Activated naive CD4-positive, alpha-beta T cell treated with Interleukin-2 at 50 U/mL for 16 hours (primary cell): ENCODE data around the gene PLAGL2.

Source experiments
- DNase-seq: peaks from one replicate; pipeline ENCODE4 v3.0.0-alpha.2; 2020

Gene PLAGL2

DNA sequence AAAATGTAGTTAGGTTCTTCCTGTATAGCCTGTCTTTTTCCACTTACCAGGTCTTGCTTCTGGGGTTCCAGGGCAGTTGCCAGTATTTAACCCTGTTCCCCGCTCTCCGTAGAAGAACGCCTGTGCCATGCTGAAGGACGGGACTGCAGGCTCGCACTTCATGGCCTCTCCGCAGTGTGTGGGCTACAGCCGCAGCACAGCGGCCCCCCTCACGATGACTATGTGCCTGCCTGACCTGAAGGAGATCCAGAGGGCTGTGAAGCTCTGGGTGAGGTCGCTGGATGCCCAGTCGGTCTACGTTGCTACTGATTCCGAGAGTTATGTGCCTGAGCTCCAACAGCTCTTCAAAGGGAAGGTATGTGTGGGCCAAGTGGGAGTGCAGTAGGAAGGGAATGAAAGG is 23.2 kb upstream of the PLAGL2 start:
- no peak for DNase-seq

DNA sequence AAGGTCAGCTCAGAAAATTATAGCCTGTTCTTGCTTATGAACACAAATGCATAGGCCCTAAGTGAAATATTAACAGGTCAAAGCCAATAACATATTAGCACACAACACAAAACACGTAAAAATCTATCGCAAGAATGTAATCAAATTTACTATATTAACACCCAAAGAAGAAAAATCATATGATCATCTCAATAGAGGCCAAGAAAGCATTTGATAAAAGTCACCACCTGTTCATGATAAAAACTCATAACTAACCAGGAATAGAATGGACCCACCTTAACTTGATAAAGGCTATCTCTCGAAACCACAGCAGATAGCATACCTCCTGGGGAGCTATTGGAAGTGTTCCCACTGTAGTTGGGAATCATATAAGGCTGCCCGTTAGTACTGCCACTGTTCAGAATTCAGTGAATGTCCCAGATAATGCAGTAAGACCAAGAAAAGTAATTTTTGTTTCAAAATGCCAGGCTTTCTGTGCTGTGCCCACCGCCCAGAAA is 21.8 kb upstream of the PLAGL2 start:
- DNase-seq = no peak

DNA sequence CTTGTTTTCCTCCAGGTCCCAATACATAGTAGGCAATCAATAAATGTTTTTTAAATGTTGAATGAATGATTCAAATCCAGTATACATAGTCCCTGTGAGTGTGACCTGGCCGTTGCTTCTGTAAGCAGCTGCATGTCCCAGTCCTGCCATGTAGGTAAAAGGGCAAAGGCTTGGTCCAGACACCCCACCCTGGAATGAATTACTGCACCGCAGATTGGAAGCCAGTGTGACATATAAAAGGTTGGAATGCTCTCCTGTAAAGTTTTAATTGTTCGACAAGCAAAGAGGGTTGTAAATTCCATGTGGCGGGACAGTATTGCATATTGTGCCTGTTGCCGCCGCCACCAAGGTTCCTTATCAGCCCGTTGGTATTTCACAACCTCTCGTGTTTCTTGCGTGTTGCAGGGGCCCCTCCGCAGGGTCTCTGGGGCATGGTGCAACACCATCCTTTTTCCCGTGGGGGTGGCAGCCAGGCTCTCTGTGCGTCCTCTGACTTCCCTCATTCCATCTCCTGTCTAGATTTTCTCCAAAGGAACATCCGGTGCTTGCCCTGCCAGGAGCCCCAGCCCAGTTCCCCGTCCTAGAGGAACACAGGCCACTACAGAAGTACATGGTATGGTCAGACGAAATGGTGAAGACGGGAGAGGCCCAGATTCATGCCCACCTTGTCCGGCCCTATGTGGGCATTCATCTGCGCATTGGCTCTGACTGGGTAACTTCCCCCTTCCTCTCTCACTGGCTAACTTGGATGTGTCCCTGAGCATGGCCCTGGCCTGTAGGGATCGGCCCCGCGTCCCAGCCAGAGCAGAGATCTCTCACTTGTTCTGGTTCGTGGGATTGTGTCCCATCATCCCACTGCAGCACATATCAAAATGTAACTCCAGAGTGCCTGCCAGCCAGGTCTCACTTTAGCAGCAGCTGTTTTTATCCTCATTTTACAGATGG is 20.5 kb upstream of the PLAGL2 start:
- DNase-seq = no peak

DNA sequence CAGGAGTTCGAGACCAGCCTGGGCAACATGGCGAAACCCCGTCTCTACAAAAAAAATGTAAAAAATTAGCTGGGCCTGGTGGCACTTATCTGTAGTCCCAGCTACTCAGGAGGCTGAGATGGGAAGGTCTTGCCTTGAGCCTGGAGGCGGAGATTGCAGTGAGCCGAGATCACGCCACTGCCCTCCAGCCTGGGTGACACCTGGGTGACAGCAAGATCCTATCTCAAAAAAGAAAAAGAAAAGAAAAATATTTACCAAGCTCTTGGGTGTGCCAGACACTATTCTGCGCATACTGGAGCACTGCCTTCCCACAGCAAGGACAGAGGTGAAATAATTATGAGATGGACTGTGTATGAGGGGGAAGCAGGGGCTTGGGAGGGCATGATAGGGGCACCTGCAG is 19.8 kb upstream of the PLAGL2 start:
- no peak for DNase-seq

DNA sequence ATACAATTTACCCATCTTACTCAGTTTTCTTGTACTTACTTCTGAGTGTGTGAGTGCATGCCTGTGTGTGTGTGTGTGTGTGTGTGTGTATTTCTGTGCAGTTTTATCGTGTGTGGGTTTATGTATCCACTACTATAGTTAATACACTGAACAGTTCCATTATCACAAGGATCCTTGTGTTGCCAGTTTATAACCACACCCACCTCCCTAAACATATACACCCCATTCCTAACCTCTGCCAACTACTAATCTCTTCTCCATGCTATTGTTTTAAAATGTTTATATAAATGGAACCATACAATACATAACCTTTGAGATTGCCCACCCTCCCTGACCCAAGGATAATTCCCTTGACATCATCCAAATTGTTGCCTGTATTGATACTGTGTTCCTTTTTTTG is 18.8 kb upstream of the PLAGL2 start:
- DNase-seq = no peak

DNA sequence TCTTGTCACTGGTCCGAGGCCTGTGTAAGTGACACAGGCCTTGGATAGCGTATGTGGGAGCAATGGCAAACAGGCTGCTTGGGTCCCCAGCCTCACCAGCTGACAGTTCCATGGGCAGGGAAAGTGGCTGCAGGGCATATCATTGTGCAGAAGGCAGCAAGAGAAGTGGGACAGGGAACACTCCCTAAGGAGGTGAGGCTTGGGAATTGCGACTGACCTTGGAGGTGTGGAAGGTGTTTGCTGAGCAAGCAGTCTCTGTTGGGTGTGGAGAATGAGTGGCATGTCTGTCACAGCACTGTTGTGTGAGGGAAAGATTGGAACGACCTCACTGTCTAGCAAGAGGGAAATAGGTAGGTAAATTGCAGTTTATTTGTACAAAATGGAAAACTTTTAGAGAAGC is 16.9 kb upstream of the PLAGL2 start:
- DNase-seq = no peak

DNA sequence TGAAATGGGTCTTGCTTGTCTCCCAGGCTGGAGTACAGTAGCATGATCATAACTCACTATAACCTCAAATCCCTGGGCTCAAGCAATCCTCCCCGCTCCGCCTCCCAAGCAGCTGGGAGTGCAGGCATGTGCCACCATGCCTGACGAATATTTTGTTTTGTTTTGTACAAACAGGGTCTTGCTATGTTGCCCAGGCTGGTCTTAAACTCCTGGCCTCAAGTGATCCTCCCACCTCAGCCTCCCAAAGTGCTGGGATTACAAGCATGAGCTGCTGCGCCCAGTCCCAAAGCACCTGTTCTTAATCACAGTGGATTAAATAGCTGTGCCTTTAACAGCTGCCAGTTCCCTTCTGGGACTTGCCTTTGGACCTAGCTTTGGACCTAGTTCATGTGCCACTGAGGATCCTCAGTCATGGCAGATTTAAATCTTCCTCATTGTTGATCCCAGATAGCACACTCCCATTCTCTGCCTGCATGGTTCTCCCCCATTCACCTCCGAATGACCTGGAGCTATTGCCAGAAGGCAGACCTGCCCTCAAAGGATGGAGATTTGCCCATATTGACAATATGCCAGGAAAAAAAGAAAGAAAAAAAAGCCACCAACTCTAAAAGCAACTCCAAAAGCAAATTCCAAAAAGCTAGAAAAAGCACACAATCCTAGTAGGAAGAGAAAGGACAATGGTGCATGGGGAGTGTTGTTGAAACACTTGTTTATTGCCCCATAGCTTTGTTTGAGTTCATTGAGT is 10.8 kb upstream of the PLAGL2 start:
- no peak for DNase-seq

DNA sequence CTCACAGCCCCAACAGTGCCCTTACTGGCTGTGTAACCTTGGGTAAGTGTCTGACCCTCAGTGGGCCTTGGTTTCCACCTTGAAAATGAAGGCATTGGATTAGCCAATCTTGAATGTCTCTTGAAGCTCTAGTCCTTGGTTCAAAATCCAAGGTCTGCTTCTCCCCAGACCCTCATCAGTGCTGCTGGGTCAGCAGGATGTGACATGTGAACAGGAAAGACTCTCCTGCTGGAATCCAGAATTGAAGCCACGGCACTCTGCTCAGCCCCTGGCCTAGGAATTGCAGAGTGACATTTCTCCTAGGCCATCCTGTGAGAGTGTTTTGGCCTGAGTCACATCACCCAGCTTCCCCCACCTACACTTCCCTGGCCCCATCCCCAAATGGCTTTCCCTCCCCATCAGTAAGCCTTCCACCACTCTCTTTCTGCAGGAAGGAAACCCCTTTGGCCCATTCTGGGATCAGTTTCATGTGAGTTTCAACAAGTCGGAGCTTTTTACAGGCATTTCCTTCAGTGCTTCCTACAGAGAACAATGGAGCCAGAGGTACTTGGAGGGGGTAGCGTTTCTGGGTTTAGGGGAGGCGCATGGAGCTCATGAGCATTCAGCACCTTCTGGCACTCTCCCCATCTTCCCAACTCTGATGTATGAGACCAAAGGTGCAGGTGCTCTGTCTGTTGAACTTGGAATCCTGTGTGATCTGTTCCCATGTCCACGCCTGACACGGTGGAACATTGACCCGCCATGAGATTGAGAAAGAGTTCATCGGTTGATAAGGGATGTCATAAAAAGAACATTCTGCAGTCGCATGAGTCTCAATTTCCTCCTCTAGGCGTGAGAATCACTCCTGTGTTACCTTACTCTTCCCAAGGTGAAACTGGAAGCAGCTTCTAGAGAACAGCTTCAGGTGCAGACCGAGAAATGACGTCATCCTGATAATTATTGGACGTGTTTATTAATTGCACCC is 8.9 kb upstream of the PLAGL2 start:
- no peak for DNase-seq

DNA sequence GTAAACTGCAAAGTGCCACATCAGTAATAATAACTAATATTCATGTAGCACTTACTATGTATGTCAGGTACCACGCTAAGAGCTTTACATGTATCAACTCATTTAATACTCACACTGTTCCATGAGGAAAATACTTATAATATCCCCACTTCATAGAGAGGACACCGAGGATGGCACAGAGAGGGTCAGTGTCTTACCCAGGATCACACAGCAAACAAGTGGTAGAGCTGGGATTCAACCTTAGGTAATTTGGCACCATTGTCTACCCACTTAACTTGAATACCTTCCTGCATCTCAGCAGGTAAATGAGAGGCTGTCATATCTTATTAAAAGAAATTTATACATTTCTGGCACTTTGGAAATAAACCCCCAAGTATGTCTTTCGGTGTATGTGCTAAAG is 8.2 kb upstream of the PLAGL2 start:
- DNase-seq = no peak

DNA sequence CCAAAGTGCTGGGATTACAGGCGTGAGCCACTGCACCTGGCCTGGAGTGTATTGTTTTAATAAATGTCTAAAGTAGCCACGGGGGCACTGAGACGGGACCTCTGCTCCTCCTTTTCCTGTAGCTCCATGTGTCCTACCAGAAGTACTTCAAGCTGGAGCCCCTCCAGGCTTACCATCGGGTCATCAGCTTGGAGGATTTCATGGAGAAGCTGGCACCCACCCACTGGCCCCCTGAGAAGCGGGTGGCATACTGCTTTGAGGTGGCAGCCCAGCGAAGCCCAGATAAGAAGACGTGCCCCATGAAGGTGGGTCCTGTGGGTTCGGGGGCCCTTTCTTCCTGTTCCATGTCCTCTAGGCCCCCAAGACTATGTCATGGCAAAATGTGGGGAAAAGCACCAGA is 7.6 kb upstream of the PLAGL2 start:
- no peak for DNase-seq

DNA sequence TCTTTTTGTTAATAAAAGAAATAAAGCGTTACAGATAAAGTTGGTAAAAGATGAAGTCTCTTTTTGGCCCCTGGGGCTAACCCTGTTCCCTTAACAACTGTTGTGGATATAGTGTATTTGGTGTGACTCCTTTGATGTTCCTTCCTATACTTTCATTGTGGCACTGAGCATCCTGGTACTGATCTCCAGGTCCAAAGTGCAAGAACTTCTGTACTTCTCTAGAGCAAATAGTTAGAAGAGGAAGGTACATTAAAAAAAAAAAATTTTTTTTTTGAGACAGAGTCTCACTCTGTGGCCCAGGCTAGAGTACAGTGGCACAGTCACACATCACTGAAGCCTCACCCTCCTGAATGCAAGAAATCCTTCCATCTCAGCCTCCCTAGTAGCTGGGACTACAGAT is 6.3 kb upstream of the PLAGL2 start:
- no peak for DNase-seq

DNA sequence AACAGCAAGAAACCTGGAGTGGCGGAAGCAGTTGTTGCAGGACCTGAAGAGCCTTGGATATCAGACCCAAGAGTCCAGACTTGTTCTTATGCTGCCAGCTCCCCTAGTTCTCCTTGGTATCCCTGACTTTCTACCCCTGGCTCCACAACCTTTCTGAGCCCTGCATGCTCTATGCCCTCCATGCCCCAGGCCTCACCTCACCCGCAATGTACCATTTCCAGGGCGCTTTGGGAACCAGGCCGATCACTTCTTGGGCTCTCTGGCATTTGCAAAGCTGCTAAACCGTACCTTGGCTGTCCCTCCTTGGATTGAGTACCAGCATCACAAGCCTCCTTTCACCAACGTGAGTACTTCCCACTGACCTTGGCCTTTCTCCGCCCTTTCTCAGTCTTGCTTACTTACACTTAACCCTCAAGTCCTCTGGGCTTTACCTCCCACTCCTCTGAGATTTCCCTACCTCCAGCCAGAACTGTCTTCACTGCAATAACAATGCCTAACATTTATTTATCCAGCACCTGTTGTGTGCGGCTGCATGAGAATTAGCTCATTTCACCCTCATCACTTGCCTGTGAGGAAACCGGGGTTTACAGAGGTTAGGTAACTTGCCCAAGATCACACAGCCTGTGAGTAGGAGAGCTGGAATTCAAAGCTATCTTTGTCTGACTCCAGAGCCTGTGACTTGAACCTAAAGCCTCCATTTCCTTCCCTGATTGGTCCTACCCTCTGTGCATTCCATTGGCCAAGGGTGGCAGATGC is 2.5 kb upstream of the PLAGL2 start:
- no peak for DNase-seq

DNA sequence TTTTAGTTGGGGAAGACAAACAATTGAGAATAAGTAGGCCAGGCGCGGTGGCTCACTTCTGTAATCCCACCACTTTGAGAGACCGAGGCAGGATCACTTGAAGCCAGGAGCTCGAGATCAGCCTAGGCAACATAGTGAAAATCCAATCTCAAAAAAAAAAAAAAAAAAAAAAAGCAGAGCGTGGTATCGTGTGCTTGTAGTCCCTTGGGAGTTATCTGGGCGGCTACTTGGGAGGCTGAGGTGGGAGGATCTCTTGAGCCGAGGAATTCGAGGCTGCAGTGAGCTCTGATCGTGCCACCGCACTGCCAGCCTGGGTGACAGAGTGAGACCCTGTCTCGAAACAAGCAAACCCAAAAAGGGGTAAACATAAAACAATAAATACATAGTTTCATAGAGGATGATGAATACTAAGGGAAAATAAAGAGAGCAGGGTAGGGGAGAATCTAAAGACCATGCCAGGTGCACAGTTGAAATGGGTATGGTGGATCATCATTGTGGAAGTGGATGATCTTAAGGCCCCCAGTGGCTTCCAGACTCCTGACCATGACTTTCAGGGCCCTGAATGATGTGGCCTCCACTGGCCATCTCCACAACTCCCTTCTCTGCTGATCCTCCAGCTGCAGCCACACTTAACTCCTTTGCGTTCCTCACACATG is 1.1 kb upstream of the PLAGL2 start:
- DNase-seq = no peak

DNA sequence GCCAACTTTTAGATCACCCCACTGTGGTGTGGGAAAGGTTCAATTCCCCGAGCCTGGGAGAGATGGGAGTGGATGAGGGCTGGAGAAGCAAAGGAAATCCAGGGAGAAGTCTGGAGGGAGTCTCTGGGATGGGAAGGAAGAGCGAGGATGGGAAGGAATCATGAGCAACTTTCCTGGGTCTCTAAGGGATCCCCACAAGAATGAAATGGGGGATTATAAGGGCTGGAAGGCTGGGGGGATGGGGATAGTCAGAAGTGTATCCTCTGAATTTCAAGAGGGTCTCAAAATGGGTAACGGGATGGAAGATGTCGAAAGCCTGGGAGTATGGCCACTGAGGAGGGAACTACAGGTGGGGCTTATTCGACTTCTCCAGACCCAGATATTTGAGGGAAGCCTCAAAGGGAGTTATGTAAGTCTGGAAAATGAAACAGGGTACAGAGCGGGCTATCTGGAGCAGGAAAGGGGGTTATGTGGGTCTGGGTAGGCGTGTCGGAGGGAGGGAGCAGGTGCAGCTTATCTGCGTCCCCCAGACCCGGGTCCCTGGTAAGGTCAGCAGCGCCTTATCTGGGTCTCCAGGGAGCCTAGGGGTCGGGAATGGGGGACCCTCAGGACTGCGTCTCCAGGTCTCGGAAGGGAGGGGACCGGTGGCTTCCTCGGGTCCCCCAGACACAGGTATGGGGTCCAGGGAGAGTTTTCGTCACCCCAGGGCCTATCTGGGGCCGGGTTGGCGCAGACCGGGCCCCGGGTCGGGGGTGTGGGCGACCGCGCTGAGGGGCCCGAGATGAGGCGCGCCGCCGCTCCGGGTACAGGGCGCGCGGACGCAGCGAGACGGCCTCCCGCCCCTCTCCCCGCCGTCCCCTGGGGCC is 550 bp downstream of the PLAGL2 start:
- DNase-seq = peak; percentile 40

DNA sequence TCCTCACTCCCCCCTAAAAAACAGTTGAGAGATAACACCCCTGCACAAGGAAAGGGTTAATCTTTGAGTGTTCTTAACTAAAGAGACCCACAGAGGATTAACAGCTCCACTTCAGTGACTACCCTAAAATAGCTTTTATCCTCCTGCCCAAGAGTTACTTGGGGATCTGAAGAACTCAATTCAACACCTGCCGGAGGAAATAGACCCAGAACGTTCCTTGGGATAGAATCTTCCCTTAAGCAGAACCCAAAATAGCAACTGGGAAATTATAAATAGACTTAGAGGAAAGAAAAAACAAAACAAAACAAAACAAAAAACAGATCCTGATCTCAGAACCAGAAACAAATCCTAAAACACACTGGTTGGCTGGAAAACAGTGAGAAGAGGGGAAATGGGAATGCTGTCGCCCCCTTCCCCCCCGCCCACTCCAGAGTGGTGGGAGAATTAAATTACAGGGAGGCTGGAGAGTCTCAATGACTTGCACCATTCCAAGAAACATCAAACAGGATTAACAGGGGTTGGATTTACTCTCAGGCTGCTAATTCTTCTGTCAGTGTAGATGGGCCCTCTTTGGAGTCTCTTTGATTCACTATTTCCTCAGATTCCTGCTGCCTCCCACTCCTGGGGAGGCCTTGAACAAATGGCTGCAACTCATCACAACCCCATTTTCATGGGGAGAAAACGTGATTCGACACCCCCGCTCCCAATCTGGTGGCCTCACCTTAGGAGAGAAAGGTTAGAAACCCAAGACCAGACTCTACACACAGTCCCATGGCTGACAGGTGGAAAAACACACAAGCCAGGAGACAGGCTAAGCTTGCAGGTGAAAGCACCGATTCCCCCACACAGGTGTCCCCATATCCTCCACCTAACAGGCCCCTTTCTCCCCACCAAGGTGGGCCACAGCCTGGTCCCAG is 1.4 kb downstream of the PLAGL2 start:
- peak; percentile 42 for DNase-seq

DNA sequence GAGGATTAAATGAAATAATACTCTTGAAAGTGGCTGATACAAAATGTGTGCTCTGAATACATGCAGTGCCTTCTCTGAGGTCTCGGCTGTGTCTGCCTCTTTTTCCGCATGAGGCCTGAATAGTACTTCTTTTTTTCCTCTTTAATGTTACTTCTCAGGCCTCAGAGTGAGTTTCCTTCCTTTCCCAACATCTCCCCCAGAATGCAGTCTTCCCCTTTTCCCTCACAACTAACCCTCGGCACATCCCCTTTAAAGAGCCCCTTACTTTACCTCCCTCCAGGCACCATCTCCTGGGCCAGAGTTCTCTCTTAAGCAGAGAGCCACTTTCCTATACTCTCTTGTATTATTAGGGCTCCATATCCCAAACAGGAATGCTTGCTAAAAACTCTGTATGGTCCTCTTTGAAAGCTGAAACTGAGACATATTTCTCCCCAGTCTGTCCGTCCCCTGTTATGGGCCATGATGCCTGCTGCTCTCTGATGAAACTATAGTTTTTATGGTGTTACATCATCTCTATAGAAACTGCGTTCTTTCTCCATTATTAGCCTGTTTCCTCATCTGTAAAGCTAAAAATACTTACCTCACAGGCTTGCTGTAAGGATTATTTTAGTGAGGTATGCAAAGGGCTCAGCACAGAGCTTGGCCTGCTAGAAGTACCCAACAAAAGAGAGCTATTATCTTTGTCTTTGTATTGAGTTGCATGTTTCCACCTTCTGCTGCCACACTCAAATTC is 2.3 kb downstream of the PLAGL2 start:
- no peak for DNase-seq

DNA sequence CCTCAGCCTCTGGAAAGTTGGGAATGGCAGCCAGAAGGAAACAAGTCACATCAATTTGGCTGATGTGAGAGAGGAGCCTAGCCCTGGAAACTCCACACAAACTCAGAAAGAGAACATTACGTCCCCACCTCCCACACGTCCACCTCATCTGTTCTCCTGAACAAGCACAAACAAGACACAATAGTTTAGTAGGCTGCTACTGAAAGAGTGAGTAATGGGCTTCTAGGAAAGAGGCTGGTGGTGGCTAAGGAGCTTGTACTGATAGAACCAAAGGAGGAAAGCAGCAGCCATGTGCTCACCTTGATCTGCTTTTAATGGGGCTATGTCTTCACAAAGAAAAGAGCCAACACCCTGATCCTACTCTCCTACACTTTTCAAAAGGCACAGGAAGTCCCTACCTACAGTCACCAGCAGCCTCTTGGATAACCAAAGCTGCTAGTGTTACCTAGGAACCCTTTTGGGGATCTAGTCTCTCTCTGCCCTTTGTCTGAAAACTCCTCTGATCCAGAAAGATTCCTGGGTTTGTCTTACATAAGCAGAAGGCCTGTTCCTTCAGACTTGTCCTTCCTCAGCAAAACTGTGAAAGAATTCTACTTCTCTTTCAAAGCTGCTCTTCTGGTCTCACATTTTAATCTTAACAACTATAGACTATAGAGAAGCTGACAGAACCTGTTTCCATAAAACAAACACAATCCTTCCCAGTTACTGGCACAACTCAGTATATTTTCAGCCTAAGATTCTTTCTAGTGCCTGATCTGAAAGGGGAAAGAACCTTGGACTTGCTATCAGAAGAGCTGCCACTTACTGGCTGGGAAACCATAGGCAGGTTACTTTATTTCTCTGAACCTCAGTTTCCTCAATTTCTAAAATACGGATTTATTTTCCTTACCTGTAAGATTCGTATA is 3.1 kb downstream of the PLAGL2 start:
- peak; percentile 84 for DNase-seq
